PFSK-1 (cell line): Measurements from ENCODE around the gene LIMK2.

Experiments
- SIN3A ChIP-seq: IDR thresholded peaks from 2 replicates; pipeline ENCODE4 v1.6.1; 2012; ENCODE audit warnings: mild to moderate bottlenecking, low read length, moderate library complexity, borderline replicate concordance; ENCODE audit not compliant: insufficient read depth
- TF ChIP-seq, protein P1 (sequence below), 2 experiments: IDR thresholded peaks; 2 replicates each; pipeline versions ENCODE4 v1.6.1 to v1.8.0; 2011 to 2012; ENCODE audit warnings: low read depth in 2 of 2, low read length in 2 of 2, control low read depth in 1 of 2, inconsistent platforms in 1 of 2, mild to moderate bottlenecking in 1 of 2, moderate library complexity in 1 of 2; ENCODE audit not compliant: insufficient read depth in 1 of 2

DNA sequence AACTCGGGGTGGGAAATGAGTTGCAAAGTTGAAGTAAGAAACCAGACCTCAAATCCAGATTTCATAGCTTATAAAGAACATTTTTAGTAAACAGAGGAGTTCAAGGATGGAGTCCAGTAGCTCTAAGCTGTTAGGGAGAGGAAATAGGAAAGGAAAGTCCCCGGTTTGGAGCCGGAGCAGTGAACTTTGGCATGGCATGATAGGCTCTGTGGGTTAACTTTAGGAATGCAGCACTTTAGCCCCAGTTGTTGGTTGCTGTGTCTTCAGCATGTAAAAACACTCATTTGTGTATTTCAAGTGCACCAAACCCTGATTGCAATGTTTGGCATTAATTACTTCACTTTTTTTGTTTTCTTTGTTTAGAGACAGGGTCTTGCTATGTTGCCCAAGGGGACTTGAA is 88.8 kb downstream of the LIMK2 start:
- TF ChIP-seq, protein P1, sequence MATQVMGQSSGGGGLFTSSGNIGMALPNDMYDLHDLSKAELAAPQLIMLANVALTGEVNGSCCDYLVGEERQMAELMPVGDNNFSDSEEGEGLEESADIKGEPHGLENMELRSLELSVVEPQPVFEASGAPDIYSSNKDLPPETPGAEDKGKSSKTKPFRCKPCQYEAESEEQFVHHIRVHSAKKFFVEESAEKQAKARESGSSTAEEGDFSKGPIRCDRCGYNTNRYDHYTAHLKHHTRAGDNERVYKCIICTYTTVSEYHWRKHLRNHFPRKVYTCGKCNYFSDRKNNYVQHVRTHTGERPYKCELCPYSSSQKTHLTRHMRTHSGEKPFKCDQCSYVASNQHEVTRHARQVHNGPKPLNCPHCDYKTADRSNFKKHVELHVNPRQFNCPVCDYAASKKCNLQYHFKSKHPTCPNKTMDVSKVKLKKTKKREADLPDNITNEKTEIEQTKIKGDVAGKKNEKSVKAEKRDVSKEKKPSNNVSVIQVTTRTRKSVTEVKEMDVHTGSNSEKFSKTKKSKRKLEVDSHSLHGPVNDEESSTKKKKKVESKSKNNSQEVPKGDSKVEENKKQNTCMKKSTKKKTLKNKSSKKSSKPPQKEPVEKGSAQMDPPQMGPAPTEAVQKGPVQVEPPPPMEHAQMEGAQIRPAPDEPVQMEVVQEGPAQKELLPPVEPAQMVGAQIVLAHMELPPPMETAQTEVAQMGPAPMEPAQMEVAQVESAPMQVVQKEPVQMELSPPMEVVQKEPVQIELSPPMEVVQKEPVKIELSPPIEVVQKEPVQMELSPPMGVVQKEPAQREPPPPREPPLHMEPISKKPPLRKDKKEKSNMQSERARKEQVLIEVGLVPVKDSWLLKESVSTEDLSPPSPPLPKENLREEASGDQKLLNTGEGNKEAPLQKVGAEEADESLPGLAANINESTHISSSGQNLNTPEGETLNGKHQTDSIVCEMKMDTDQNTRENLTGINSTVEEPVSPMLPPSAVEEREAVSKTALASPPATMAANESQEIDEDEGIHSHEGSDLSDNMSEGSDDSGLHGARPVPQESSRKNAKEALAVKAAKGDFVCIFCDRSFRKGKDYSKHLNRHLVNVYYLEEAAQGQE (IDR thresholded peaks at IDR 0.05; ENCODE audit: insufficient read depth in 1 of 2, low read depth in 2 of 2, low read length in 2 of 2): no peak
- no peak for TF ChIP-seq SIN3A
